Measurements from ENCODE around the gene PET117.

Gene PET117

GRCh38 chr20:18132663-18133062, 5.0 kb upstream of the PET117 start:
- no peak for TF ChIP-seq JUND (IDR thresholded peaks at IDR 0.05; ENCODE audit: low read depth)

GRCh38 chr20:18133962-18134361, 3.7 kb upstream of the PET117 start:
- TF ChIP-seq JUND (IDR thresholded peaks at IDR 0.05; ENCODE audit: low read depth) = no peak
- in situ Hi-C loops (cut with HindIII; ENCODE audit: low pct_unique_long_range_greater_than_20kb, low sequenced_read_pairs) = no loop called here
- DNase-seq (ENCODE audit: low read depth in 1 of 2, low spot score in 1 of 2) = no peak

More at GRCh38 chr20:18132663-18133062, 5.0 kb upstream of the PET117 start:
- in situ Hi-C loops (cut with HindIII; ENCODE audit: low pct_unique_long_range_greater_than_20kb, low sequenced_read_pairs) = no loop called here
- DNase-seq (ENCODE audit: low read depth in 1 of 2, low spot score in 1 of 2) = no peak

DNA sequence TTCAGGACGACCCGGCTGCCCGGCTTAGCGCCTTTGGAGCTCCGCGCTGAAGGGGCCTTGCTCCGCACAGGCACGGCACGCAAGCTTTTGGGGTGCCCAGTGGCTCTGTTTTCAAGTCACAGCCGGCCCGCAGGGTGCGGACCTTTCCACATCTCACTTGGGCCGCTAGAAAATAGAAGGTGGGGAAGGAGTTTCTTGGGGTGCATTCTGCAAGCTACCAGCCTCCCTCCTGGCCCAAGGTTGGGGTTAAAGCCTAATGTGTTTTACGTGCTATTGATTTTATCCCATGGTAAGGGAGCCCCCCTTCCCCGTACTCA, 561 bp downstream of the PET117 start:
- in situ Hi-C loops (cut with HindIII; ENCODE audit: low pct_unique_long_range_greater_than_20kb, low sequenced_read_pairs) = no loop called here
- no peak for DNase-seq (ENCODE audit: low read depth in 1 of 2, low spot score in 1 of 2)

GRCh38 chr20:18138639-18139583, 1.2 kb downstream of the PET117 start:
- no peak for DNase-seq (ENCODE audit: low read depth in 1 of 2, low spot score in 1 of 2)

More for the DNA sequence above, 561 bp downstream of the PET117 start:
- no peak for TF ChIP-seq JUND (IDR thresholded peaks at IDR 0.05; ENCODE audit: low read depth)

GRCh38 chr20:18139832-18140231, 2.2 kb downstream of the PET117 start:
- in situ Hi-C loops (cut with HindIII; ENCODE audit: low pct_unique_long_range_greater_than_20kb, low sequenced_read_pairs) = no loop called here
- TF ChIP-seq JUND (IDR thresholded peaks at IDR 0.05; ENCODE audit: low read depth) = no peak
- no peak for DNase-seq (ENCODE audit: low read depth in 1 of 2, low spot score in 1 of 2)

More at GRCh38 chr20:18138639-18139583, 1.2 kb downstream of the PET117 start:
- in situ Hi-C loops (cut with HindIII; ENCODE audit: low pct_unique_long_range_greater_than_20kb, low sequenced_read_pairs) = no loop called here
- TF ChIP-seq JUND (IDR thresholded peaks at IDR 0.05; ENCODE audit: low read depth) = no peak

GRCh38 chr20:18144541-18145099, 7.0 kb downstream of the PET117 start:
- TF ChIP-seq JUND (IDR thresholded peaks at IDR 0.05; ENCODE audit: low read depth) = no peak
- DNase-seq (ENCODE audit: low read depth in 1 of 2, low spot score in 1 of 2) = peak; percentile 23 to 66
- in situ Hi-C loops (cut with HindIII; ENCODE audit: low pct_unique_long_range_greater_than_20kb, low sequenced_read_pairs) = no loop called here

- TF ChIP-seq JUND (IDR thresholded peaks at IDR 0.05; ENCODE audit: low read depth) = no peak
- in situ Hi-C loops (cut with HindIII; ENCODE audit: low pct_unique_long_range_greater_than_20kb, low sequenced_read_pairs) = no loop called here
- DNase-seq (ENCODE audit: low read depth in 1 of 2, low spot score in 1 of 2) = no peak
These were observed 16.7 kb downstream of the PET117 start for GRCh38 chr20:18154342-18154741.

- in situ Hi-C loops (cut with HindIII; ENCODE audit: low pct_unique_long_range_greater_than_20kb, low sequenced_read_pairs) = no loop called here
- DNase-seq (ENCODE audit: low read depth in 1 of 2, low spot score in 1 of 2) = no peak
These were observed 18.4 kb downstream of the PET117 start for GRCh38 chr20:18156045-18156444.

GRCh38 chr20:18164356-18164755, 26.7 kb downstream of the PET117 start:
- no peak for DNase-seq (ENCODE audit: low read depth in 1 of 2, low spot score in 1 of 2)
- in situ Hi-C loops (cut with HindIII; ENCODE audit: low pct_unique_long_range_greater_than_20kb, low sequenced_read_pairs) = no loop called here
- no peak for TF ChIP-seq JUND (IDR thresholded peaks at IDR 0.05; ENCODE audit: low read depth)

More at GRCh38 chr20:18156045-18156444, 18.4 kb downstream of the PET117 start:
- no peak for TF ChIP-seq JUND (IDR thresholded peaks at IDR 0.05; ENCODE audit: low read depth)

- TF ChIP-seq JUND (IDR thresholded peaks at IDR 0.05; ENCODE audit: low read depth) = no peak
- in situ Hi-C loops (cut with HindIII; ENCODE audit: low pct_unique_long_range_greater_than_20kb, low sequenced_read_pairs) = no loop called here
- no peak for DNase-seq (ENCODE audit: low read depth in 1 of 2, low spot score in 1 of 2)
These were observed 27.9 kb downstream of the PET117 start for GRCh38 chr20:18165553-18165952.

DNA sequence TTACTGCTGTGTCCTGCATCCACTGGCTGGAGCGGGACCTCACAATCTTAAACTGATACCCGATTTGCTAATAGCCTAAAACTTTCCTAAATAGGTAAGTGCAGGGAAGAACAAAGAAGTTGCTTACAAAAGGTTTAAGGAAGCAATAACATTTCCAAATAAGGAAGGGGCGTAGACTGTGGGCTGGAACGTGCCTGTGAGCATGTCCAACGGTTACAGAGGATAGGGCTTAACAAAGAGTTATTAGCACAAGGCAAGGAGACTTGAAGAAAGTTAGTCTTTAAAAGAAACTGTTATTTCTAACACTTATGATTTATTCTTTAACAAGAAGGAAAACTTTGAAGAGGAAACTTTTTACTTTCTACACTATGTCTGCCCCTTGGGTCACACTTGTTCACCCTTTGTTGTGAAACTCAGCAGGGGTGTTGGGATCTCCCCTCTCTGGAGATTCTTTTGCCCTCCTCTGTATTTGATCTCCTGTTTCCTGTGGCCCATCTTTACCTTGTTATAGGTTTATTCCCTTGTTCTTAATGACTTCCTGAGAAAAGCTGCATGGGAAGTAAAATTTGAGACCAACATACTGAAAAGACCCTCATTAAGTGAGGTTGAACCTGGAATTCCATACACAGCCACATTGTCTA, 28.7 kb downstream of the PET117 start:
- in situ Hi-C loops (cut with HindIII; ENCODE audit: low pct_unique_long_range_greater_than_20kb, low sequenced_read_pairs) = no loop called here
- DNase-seq (ENCODE audit: low read depth in 1 of 2, low spot score in 1 of 2) = no peak
- TF ChIP-seq JUND (IDR thresholded peaks at IDR 0.05; ENCODE audit: low read depth) = no peak

- no peak for DNase-seq (ENCODE audit: low read depth in 1 of 2, low spot score in 1 of 2)
- TF ChIP-seq JUND (IDR thresholded peaks at IDR 0.05; ENCODE audit: low read depth) = no peak
- in situ Hi-C loops (cut with HindIII; ENCODE audit: low pct_unique_long_range_greater_than_20kb, low sequenced_read_pairs) = no loop called here
These were observed 29.3 kb downstream of the PET117 start for GRCh38 chr20:18166950-18167349.

GRCh38 chr20:18172379-18172778, 34.7 kb downstream of the PET117 start:
- in situ Hi-C loops (cut with HindIII; ENCODE audit: low pct_unique_long_range_greater_than_20kb, low sequenced_read_pairs) = no loop called here
- no peak for DNase-seq (ENCODE audit: low read depth in 1 of 2, low spot score in 1 of 2)
- no peak for TF ChIP-seq JUND (IDR thresholded peaks at IDR 0.05; ENCODE audit: low read depth)

All from T47D (cell line).